AG10803 (cell line): ENCODE results near the gene SMIM20.
A peak's percentile ranks its signal among the peaks of the same experiment; 100 is the strongest.
"Not testable (repeated sequence)": the region's sequence is repeated elsewhere in the genome, so short reads cannot be mapped to it uniquely, and the experiment has no call there.

Experiments
- DNase-seq: peaks from one replicate; pipeline ENCODE4 v3.0.0; 2010; ENCODE audit warnings: low read depth
- H3K4me3 ChIP-seq: 2 replicates; pipeline ENCODE4 v1.5.1; 2011; ENCODE audit warnings: mild to moderate bottlenecking, low read length, control low read depth
- TF ChIP-seq, protein P1 (sequence below): conservative IDR thresholded peaks from 2 replicates; pipeline ENCODE4 v1.5.1; 2011; ENCODE audit warnings: mild to moderate bottlenecking, low read length, control low read depth, inconsistent platforms

Gene SMIM20

GRCh38 chr4:25913851-25914669 lies at the start of gene SMIM20:
TSS of gene SMIM20 (plus strand) at chr4:25914220. CDS start at chr4:25914314, 94 bp downstream.
- TF ChIP-seq, protein P1, sequence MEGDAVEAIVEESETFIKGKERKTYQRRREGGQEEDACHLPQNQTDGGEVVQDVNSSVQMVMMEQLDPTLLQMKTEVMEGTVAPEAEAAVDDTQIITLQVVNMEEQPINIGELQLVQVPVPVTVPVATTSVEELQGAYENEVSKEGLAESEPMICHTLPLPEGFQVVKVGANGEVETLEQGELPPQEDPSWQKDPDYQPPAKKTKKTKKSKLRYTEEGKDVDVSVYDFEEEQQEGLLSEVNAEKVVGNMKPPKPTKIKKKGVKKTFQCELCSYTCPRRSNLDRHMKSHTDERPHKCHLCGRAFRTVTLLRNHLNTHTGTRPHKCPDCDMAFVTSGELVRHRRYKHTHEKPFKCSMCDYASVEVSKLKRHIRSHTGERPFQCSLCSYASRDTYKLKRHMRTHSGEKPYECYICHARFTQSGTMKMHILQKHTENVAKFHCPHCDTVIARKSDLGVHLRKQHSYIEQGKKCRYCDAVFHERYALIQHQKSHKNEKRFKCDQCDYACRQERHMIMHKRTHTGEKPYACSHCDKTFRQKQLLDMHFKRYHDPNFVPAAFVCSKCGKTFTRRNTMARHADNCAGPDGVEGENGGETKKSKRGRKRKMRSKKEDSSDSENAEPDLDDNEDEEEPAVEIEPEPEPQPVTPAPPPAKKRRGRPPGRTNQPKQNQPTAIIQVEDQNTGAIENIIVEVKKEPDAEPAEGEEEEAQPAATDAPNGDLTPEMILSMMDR: no peak
- DNase-seq: peak; percentile 87
- peak within 1 kb of the TSS; percentile 77 for H3K4me3 ChIP-seq

GRCh38 chr4:25865586-25865985 lies 48.4 kb upstream of the SMIM20 start:
- no peak overlapping the region for H3K4me3 ChIP-seq
- no peak for DNase-seq
- TF ChIP-seq, protein P1: no peak

DNA sequence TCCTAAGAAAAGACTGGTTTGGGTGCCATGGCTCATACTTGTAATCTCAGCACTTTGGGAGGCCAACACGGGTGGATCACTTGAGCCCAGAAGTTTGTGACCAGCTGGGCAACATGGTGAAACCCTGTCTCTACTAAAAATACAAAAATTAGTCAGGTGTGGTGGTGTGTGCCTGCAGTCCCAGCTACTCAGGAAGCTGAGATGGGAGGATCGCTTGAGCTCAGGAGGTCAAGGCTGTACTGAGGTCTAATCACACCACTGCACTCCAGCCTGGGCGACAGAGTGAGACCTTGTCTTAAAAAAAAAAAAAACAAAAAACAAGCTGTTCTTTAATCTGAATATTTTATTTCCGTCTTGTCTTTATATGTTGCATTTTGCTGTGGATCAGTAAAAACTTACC lies 47.6 kb upstream of the SMIM20 start:
- not testable (repeated sequence) for DNase-seq, H3K4me3 ChIP-seq

DNA sequence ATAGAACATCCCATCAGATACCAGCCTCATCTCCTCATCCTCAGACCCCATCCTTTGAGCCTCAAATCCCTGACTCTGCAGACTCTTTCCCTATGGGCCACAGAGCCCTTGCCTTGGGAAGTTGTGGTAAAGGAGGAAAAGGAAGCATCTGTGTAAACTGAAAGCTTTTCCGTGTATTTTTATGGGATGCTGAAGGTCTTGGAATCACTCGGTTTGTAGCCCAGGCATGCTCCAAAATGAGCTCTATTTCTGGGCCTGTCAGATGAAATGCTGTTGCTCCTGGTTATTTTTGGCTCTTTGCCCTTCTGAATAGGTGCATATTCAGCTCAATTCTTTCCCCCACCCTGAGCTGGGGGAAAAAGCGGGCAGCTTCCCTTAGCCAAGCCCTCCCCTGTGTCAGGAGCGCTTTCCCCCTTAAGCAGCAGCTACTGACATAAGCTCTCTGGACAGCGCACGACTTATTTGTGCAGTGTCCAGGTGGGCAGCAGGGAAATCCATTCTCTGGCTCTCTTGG lies 46.2 kb upstream of the SMIM20 start:
- H3K4me3 ChIP-seq: no peak overlapping the region
- TF ChIP-seq, protein P1: no peak
- DNase-seq: no peak

- TF ChIP-seq, protein P1: no peak
- no peak for DNase-seq
- no peak overlapping the region for H3K4me3 ChIP-seq
These were observed 43.9 kb upstream of the SMIM20 start for GRCh38 chr4:25870081-25870480.

DNA sequence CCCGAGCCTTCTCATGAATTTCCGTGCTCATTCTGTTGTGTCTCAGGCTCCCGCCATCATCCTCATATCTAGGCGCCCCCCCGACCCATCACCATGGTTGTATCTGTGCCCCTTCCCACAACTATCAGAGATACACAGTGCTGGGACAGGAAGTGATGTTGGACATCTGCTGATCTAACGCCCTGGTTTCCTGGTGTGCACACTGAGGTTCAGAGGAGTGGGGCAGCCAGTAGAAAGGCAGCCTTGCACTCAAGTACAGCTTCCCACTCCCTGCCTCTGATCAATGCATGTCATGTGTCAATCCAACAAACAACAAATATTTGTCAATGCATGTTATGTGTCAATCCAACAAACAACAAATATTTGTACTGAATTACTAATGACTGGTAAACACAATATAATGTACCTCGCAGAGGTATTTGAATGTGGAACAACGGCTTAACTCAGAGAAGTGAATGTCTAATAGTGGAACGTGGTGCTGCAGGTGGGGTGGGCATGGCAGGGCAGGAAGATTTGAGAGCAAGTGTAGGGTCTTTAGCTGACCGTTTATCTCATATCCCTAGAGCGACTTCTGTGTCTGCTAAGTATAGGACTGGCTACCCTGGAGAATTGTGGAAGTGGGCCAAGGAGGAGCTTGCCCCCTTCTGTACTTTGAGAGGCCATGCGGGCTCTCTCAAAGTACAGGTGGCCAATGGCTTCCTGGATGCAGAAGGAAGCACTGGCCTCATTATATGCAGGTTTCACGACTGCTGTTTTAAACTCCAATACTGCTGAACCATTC lies 41.0 kb upstream of the SMIM20 start:
- no peak for DNase-seq
- TF ChIP-seq, protein P1: no peak
- H3K4me3 ChIP-seq: no peak overlapping the region

DNA sequence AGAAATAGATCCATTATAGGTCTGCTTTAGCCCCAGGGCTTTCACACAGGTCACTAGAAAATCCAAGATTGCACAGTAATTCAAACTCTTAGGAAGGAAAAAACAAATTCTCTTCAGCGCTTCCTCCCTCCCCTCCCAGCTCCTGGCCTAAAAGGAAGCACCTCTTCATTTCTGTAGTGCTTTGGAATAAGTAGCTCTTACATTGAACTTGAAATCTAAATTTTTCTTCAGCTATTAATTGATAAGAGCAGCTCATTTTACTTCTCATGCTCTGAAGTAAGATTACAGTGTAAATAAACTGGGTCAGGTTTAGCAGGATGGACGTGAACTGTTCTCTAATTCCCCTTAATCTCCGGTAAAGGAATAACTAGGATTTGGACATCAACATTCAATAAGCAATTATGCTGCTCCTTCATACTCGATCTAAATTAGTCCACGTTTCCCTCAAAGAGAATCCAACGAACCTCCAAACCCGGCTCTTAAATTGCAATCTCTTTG lies 40.3 kb upstream of the SMIM20 start:
- TF ChIP-seq, protein P1: no peak
- no peak for DNase-seq
- no peak overlapping the region for H3K4me3 ChIP-seq
